Kidney epithelial cell (primary cell): ENCODE data around the gene ARFIP1. TPM values are rescaled to one million over a fixed set of nuclear protein-coding genes. Genes with fewer than 3 reads are reported as not detected.
"Not testable (repeated sequence)": the region's sequence is repeated elsewhere in the genome, so short reads cannot be mapped to it uniquely, and the experiment has no call there.

ENCODE experiments used
- DNase-seq: peaks from one replicate; pipeline ENCODE4 v3.0.0-alpha.2; 2010; ENCODE audit warnings: low read depth
- H3K27me3 ChIP-seq: 2 replicates; pipeline ENCODE4 v1.6.0; 2011; ENCODE audit warnings: low read length; ENCODE audit not compliant: control insufficient read depth, insufficient read depth
- H3K36me3 ChIP-seq: 2 replicates; pipeline ENCODE4 v1.5.1; 2011; ENCODE audit warnings: low read length; ENCODE audit not compliant: control insufficient read depth, insufficient read depth
- H3K4me3 ChIP-seq: 2 replicates; pipeline ENCODE4 v1.5.1; 2011; ENCODE audit warnings: low read depth, mild to moderate bottlenecking, control low read depth, low read length
- CTCF ChIP-seq: IDR thresholded peaks from 2 replicates; pipeline ENCODE4 v1.5.1; 2011; ENCODE audit warnings: mild to moderate bottlenecking, moderate library complexity, low read length, control low read depth, inconsistent platforms; ENCODE audit not compliant: insufficient read depth, poor library complexity, severe bottlenecking
- total RNA-seq: library from RNA; depleted of rRNA; stranded (reverse); fragments of >200 nt; gene quantifications from 2 replicates; pipeline ENCODE4 v1.2.3, GENCODE V29; 2015

ARFIP1 gene
- total RNA-seq, 1 donor from 2014 or later, result 34.2 TPM

- no peak for TF ChIP-seq CTCF
- DNase-seq, result no peak
- Histone ChIP-seq H3K4me3 (no peak overlapping the region), H3K36me3 (no peaks in the 10 kb centered on the region), H3K27me3 (no peaks in the 10 kb centered on the region)
Measured at GRCh38 chr4:152894673-152895072, 114.9 kb downstream of the ARFIP1 start.

- no peak for DNase-seq
- H3K27me3 ChIP-seq, result no peaks in the 10 kb centered on the region
- no peaks in the 10 kb centered on the region for H3K36me3 ChIP-seq
- TF ChIP-seq CTCF, result no peak
- no peak overlapping the region for H3K4me3 ChIP-seq
Measured at GRCh38 chr4:152896811-152897210, 117.1 kb downstream of the ARFIP1 start.

- not testable (repeated sequence) for H3K36me3 ChIP-seq, H3K4me3 ChIP-seq, H3K27me3 ChIP-seq, DNase-seq
Measured at GRCh38 chr4:152898133-152898532, 118.4 kb downstream of the ARFIP1 start.

- no peak for TF ChIP-seq CTCF
- Histone ChIP-seq H3K36me3 (no peaks in the 10 kb centered on the region), H3K27me3 (no peaks in the 10 kb centered on the region), H3K4me3 (no peak overlapping the region)
- no peak for DNase-seq
Measured at GRCh38 chr4:152898606-152899005, 118.9 kb downstream of the ARFIP1 start.

- no peaks in the 10 kb centered on the region for H3K36me3 ChIP-seq
- H3K27me3 ChIP-seq, result no peaks in the 10 kb centered on the region
- TF ChIP-seq CTCF, result no peak
- H3K4me3 ChIP-seq, result no peak overlapping the region
- no peak for DNase-seq
Measured at GRCh38 chr4:152900395-152900794, 120.6 kb downstream of the ARFIP1 start.

- Histone ChIP-seq H3K27me3 (no peaks in the 10 kb centered on the region), H3K36me3 (no peaks in the 10 kb centered on the region), H3K4me3 (no peak overlapping the region)
- DNase-seq, result no peak
- no peak for TF ChIP-seq CTCF
Measured at GRCh38 chr4:152901205-152901604, 121.5 kb downstream of the ARFIP1 start.
